GM19099 (cell line): ENCODE measurements around the gene TRPM6.

Experiments used
- POLR2A ChIP-seq: IDR thresholded peaks from 3 replicates; pipeline ENCODE4 v1.6.1; 2011; ENCODE audit warnings: low read depth; ENCODE audit not compliant: insufficient read length; ENCODE audit errors: extremely low read depth

TRPM6 gene

GRCh38 chr9:74865177-74865576 lies 22.5 kb downstream of the TRPM6 start:
- no peak for TF ChIP-seq POLR2A

GRCh38 chr9:74861773-74862474 lies 25.8 kb downstream of the TRPM6 start:
- no peak for TF ChIP-seq POLR2A

- no peak for TF ChIP-seq POLR2A
Measured at GRCh38 chr9:74861071-74861470, 26.6 kb downstream of the TRPM6 start.

- no peak for TF ChIP-seq POLR2A
Measured at GRCh38 chr9:74859786-74860185, 27.9 kb downstream of the TRPM6 start.

DNA sequence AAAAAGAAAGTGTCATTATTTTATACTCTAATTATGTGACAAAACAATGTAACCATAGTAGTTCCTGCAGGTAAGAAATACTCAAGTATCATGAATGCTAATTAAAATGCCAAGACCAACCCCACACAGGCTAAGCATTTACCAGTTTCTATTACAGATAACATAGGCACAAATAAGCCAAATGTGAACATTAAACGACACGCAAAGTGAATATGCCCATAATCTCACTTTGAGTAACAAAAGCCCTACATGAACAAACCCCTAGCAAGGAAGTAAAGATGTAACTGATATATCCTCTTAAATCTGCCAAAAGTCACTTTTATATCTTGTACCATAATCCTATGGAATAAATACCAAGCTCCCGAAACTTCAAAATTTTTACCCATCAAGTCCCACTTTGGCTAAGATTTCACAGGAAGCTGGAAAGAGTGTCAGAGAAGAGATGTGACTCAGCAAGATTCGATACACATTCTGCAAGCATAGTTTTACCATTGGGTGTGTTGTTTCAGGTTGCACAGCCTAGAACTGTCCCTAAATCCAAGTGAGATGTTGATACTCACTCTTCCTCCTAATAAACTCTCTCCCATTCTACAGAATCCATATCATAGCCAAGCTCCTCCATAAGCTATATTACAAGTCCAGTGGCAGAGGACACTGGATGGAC lies 28.8 kb downstream of the TRPM6 start:
- no peak for TF ChIP-seq POLR2A

DNA sequence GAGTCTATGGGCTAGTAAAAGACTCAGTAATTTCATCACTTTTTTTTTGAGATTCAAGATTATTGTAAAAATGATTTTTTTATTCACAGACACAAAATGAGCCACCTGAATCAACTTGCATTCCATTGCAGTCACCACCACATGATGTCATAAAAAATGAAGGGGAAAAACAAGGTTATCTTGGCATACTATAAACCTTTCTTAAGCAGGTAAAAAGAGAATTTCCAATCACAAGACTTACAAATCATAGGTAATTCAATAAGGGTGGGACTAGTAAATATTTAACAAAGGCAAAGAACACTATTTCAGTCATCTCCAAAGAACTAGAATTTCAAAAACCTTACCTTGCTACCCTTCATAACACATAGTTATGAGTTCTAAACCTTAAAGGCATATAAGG lies 30.7 kb downstream of the TRPM6 start:
- TF ChIP-seq POLR2A: no peak

DNA sequence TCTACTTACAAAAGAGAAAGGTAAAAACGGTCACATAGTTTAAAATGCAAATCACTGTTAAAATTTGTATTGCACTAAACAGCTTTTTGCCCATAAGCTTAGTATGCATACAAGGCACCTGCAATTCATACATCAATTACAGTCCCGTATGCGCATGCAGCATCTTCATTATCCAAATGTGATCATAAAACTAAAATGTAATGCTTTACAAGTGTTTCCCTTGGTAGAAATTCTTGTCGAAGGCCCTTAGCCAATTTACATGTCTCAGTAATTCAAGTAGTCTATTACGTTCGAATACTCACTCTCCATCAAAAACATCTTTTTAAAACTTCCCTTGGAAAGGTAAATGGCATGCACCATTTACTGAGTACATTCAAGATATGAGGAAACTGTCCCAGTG lies 32.6 kb downstream of the TRPM6 start:
- TF ChIP-seq POLR2A: no peak

GRCh38 chr9:74848153-74848525 lies 39.6 kb downstream of the TRPM6 start:
- TF ChIP-seq POLR2A: no peak

DNA sequence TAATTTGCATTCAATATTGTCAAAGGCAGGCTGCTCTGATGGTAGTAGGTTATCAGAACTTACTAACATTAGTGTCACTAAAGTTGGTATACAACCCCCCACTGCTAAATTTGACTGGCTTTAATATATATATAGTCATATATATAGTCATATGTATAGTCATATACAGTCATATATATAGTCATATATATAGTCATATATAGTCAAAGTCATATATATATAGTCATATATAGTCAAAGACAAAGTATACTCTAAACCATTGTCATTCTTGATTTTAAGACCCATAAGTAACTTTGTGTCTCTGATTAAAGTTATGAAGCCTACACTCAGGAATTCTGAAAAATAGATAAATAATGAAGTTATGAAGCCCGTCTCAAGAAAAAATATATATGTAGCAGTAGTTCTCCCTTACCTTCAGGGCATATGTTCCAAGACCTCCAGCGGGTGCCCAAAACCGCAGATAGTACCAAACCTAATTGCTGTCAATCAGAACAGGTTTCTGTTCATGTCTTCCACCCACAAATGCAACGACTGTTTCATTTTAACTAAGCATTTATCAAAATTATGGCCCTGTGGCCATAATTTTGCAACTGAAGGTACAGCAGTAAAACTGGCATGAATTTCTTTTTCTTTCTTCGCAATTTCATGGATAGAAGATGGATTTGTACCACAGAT lies 40.1 kb downstream of the TRPM6 start:
- TF ChIP-seq POLR2A: no peak

DNA sequence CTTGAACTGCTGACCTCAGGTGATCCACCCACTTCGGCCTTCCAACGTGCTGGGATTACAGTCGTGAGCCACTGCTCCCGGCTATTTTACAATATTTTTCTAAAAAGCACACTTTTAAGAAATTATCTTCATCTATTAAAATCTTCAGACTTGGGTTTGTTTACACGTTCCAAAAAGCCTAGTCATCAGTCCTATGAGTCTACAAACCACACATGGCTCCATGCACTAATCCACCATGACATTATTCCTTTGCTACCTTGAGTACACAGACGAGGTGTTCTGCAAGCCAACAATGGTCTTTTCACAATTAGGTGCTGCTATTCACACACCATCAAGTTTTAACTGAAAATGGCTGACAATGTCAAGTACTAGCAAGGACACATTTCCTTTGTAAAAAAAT lies 41.0 kb downstream of the TRPM6 start:
- TF ChIP-seq POLR2A: no peak

DNA sequence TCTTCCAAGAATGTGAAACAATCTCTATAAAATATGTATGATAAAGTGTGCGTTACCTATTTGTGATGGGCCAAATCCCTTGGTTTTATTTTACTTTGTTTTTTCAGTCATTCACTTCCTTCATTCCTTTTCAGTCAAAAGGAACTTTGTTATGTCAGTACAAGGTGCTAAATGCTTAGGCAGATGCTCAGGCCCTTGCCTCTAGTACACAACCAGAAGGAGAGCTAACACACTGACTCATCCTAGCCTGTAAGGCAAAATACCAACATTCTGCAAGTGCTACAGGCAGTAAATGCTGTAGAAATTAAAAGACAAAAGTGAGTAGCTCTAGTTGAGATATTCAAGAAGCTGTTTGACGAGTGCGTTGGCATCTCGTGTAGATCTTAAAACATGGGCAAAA lies 49.4 kb downstream of the TRPM6 start:
- no peak for TF ChIP-seq POLR2A

DNA sequence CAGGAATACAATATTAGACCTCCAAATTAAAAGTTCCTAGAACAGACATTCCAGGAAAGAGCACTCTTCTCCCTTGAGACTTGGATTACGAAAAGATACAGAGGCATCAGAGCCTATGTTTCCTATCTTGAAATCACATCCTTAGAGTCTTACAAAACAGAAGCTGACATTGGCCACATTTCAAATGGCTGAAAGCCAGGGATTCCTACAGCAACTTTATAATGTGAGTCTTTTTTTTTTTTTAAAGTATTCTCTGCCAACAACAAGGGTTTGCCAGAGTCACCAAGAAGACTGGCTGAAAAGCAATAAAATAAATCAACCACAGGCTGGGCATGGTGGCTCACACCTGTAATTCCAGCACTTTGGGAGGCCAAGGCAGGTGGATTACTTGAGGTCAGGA lies 63.1 kb downstream of the TRPM6 start:
- no peak for TF ChIP-seq POLR2A

DNA sequence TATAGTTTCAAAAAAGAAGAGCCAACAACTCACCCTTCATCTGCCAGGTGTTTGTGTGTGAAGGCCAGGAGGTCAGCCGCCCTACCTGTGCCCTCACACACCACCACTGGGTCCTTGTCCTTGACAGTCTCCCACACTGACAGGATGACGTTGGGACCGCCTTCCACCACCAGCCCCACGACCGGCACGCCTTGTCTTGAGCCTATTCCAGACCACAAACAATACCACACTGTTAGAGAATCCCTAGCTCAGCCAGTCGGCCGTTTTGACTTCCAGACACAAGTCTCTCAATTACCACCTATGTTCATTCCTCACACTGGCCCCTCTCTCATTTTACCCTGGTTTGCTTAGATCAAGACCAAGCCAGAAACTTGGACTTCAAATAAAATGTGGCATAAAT lies 66.1 kb downstream of the TRPM6 start:
- no peak for TF ChIP-seq POLR2A

GRCh38 chr9:74817816-74818215 lies 69.9 kb downstream of the TRPM6 start:
- no peak for TF ChIP-seq POLR2A

DNA sequence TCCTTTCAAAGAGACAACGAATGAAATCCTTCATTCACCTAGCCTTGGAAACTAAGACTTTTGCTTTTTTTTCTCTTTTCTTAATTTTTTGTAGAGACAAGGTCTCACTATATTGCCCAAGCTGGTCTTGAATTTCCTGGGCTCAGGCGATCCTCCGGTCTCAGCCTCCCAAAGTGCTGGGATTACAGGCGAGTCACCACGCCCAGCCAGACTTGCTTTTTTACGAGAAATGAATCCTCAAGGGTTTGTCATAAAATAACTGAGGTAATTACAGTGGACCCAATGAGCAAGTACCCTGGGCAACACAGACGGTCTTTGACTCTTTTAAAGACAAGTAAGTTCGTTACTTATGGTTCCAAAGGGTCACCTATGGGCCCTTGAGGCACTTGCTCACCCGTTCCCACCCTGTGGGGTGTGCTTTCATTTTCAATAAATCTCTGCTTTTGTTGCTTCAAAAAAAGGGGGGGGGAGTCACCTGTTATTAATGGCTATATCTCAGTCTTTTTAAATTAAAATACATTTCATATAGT lies 70.4 kb downstream of the TRPM6 start:
- TF ChIP-seq POLR2A: no peak

DNA sequence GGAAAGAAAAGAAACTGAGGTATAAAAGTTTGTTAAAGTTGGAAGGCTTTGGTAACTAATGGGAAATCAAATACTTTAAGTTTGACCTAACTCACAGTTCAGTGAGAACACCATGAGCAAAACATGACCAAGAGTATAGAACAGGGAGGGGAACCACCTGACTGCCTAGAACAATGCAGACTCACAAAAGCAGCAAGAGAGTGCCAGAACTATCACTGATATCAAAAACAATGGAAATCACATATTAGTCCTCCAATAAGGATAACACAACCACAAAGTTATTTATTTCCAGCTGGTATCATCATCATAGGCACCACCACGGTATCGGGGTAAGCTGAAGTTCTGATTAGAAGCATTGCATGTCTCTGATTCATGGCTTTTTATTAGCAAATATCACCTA lies 77.5 kb downstream of the TRPM6 start:
- no peak for TF ChIP-seq POLR2A
